CD14-positive monocyte (primary cell): ENCODE data around the gene HYI. TPM values are rescaled to one million over a fixed set of nuclear protein-coding genes. Genes with fewer than 3 reads are reported as not detected.

Experiments used
- DNase-seq, 3 donors: peaks; one replicate each; pipeline ENCODE4 v3.0.0-alpha.2; 2011 to 2022
- H2AFZ ChIP-seq: 2 replicates; pipeline ENCODE4 v1.6.0; 2012; ENCODE audit warnings: mild to moderate bottlenecking, low read depth, low read length, inconsistent platforms; ENCODE audit not compliant: insufficient read depth, poor library complexity, severe bottlenecking
- H3K27ac ChIP-seq, 2 donors: 1 replicate in 1 of 2; 2 replicates in 1 of 2; pipeline ENCODE4 v1.5.1; 2012 to 2013; ENCODE audit warnings: low read length in 2 of 2, control low read depth in 1 of 2, inconsistent platforms in 1 of 2, low read depth in 1 of 2, mild to moderate bottlenecking in 1 of 2
- H3K27me3 ChIP-seq, 2 donors: one replicate each; pipeline versions ENCODE4 v1.6.0 to v1.6.1; 2011 to 2013; ENCODE audit warnings: low read length in 2 of 2; ENCODE audit not compliant: control insufficient read depth in 2 of 2, insufficient read depth in 2 of 2
- H3K36me3 ChIP-seq, 2 donors: replicated peaks in 1 of 2; 1 replicate in 1 of 2; 2 replicates in 1 of 2; pipeline versions ENCODE4 v1.5.1 to v1.6.1; 2012 to 2013; ENCODE audit warnings: low read length in 2 of 2, control low read depth in 1 of 2, inconsistent platforms in 1 of 2, mild to moderate bottlenecking in 1 of 2; ENCODE audit not compliant: insufficient read depth in 2 of 2, control insufficient read depth in 1 of 2
- H3K4me1 ChIP-seq, 2 donors: 1 replicate in 1 of 2; 2 replicates in 1 of 2; pipeline versions ENCODE4 v1.5.1 to v1.6.1; 2012 to 2013; ENCODE audit warnings: low read length in 2 of 2, control low read depth in 1 of 2, inconsistent platforms in 1 of 2, mild to moderate bottlenecking in 1 of 2, moderate library complexity in 1 of 2; ENCODE audit not compliant: insufficient read depth in 2 of 2, control insufficient read depth in 1 of 2
- H3K4me2 ChIP-seq: replicated peaks from 2 replicates; pipeline ENCODE3; 2012; ENCODE audit warnings: low read length, moderate library complexity, mild to moderate bottlenecking; ENCODE audit not compliant: poor library complexity, severe bottlenecking; ENCODE audit errors: extremely low read depth
- H3K4me3 ChIP-seq, 3 experiments: fragments of 200-600 bp in 1 of 3; sonication (generic) in 1 of 3; replicated peaks in 1 of 3; 1 replicate in 2 of 3; 2 replicates in 1 of 3; pipeline ENCODE4 v1.5.1; 2011 to 2013; ENCODE audit warnings: low read length in 3 of 3, mild to moderate bottlenecking in 3 of 3, control low read depth in 2 of 3, low read depth in 2 of 3, inconsistent platforms in 1 of 3, moderate library complexity in 1 of 3
- H3K79me2 ChIP-seq: 2 replicates; pipeline ENCODE4 v1.6.0; 2012; ENCODE audit warnings: mild to moderate bottlenecking, control low read depth, inconsistent platforms, low read length, moderate library complexity; ENCODE audit not compliant: insufficient read depth
- H3K9ac ChIP-seq: 2 replicates; pipeline ENCODE4 v1.6.0; 2017; ENCODE audit warnings: low read length, mild to moderate bottlenecking; ENCODE audit not compliant: insufficient read depth, poor library complexity, severe bottlenecking
- H3K9me3 ChIP-seq, 2 donors: replicated peaks in 1 of 2; 1 replicate in 1 of 2; 2 replicates in 1 of 2; pipeline versions ENCODE4 v1.5.1 to v1.6.1; 2012 to 2013; ENCODE audit warnings: low read length in 2 of 2, control low read depth in 1 of 2; ENCODE audit not compliant: control insufficient read depth in 1 of 2, insufficient read depth in 1 of 2
- H4K20me1 ChIP-seq: 2 replicates; pipeline ENCODE4 v1.6.0; 2012; ENCODE audit warnings: mild to moderate bottlenecking, low read length, control low read depth, moderate library complexity; ENCODE audit not compliant: insufficient read depth
- H3K27ac Mint-ChIP-seq, 7 donors: one replicate each; pipeline ENCODE4 v1.8.0; 2020; ENCODE audit warnings: mild to moderate bottlenecking in 7 of 7, mixed read lengths in 7 of 7, moderate library complexity in 6 of 7, inconsistent platforms in 2 of 7
- H3K27me3 Mint-ChIP-seq, 3 donors: one replicate each; pipeline ENCODE4 v1.8.0; 2021 to 2022; ENCODE audit warnings: low read depth in 3 of 3, mild to moderate bottlenecking in 3 of 3, mixed read lengths in 3 of 3, moderate library complexity in 3 of 3, inconsistent platforms in 1 of 3
- H3K36me3 Mint-ChIP-seq, 2 donors: one replicate each; pipeline ENCODE4 v1.8.0; 2020; ENCODE audit warnings: mixed read lengths in 2 of 2, inconsistent platforms in 1 of 2, mild to moderate bottlenecking in 1 of 2
- H3K4me1 Mint-ChIP-seq: one replicate; pipeline ENCODE4 v1.8.0; 2020; ENCODE audit warnings: mild to moderate bottlenecking, mixed read lengths
- H3K4me3 Mint-ChIP-seq, 2 donors: one replicate each; pipeline ENCODE4 v1.8.0; 2020; ENCODE audit warnings: mild to moderate bottlenecking in 2 of 2, mixed read lengths in 2 of 2, moderate library complexity in 1 of 2
- H3K9me3 Mint-ChIP-seq, 7 donors: one replicate each; pipeline ENCODE4 v1.8.0; 2020 to 2022; ENCODE audit warnings: mixed read lengths in 7 of 7, mild to moderate bottlenecking in 6 of 7, moderate library complexity in 6 of 7, inconsistent platforms in 2 of 7
- WGBS: methylation state at CpG from one replicate; pipeline ENCODE4 v1.1.5; 2013; ENCODE audit warnings: missing lambda C conversion rate; ENCODE audit not compliant: insufficient coverage; 5-methylcytosine and 5-hydroxymethylcytosine counted together
- intact Hi-C, 2 donors: fragments of 100-400 bp; cut with micrococcal nuclease; formaldehyde crosslinking; loops; one replicate each; pipeline versions ENCODE4 v1.15.0 to v1.15.1; 2023
- polyA plus RNA-seq, 3 donors: library from polyadenylated mRNA; depleted of rRNA in 1 of 3; unstranded in 2 of 3; stranded (reverse) in 1 of 3; fragments of 300-500 nt in 2 of 3; fragments of >200 nt in 1 of 3; fragmentation: Illumina TruSeq in 2 of 3; gene quantifications; 1 replicate in 2 of 3; 2 replicates in 1 of 3; pipeline ENCODE4 v1.2.3, GENCODE V29; 2012 to 2021
- TF ChIP-seq, protein P1 (sequence below): fragments of 200-600 bp; IDR thresholded peaks from one replicate; pipeline ENCODE4 v1.8.0; 2022; ENCODE audit warnings: antibody characterized with exemption, mild to moderate bottlenecking

HYI gene
- polyA plus RNA-seq, 3 donors: 0.74 to 7.2 (median 1.6) TPM

DNA sequence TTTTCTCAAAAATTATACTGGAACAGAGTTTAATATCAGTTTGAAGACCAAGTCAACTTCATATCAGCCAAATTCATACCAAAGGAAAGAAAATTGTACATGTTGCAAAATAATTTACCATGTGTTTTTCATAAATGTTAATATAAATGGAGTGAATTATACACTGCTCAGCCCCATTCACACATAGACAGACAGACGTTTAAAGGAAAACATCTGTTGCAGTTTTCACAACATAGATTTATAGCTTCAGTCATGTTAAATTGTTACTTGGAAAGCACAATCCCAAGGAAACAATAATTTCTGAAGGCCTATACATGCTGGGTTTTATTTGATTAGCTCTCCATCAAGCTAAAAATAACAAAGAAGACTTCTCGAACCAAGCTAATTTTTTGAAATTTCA lies 27.8 kb upstream of the HYI start:
- Mint-ChIP-seq H3K27ac (no peak overlapping the region), H3K4me3 (no peak overlapping the region), H3K27me3 (peaks cover 0 to 3% (median 2%) of the 10 kb centered on the region in 3 donors), H3K9me3 (peaks cover 0 to 10% (median 5%) of the 10 kb centered on the region in 7 donors), H3K36me3 (no peaks in the 10 kb centered on the region), H3K4me1 (peaks cover 9% of the 10 kb centered on the region)
- Histone ChIP-seq H3K4me3 (no peak overlapping the region), H3K4me1 (no peaks in the 10 kb centered on the region), H3K9me3 (no peaks in the 10 kb centered on the region), H4K20me1 (no peaks in the 10 kb centered on the region), H3K27me3 (no peaks in the 10 kb centered on the region), H3K36me3 (no peaks in the 10 kb centered on the region), H3K9ac (no peak overlapping the region), H3K79me2 (no peaks in the 10 kb centered on the region), H3K4me2 (no peak overlapping the region), H2AFZ (no peak overlapping the region), H3K27ac (no peak overlapping the region)
- no CpG with 5 or more reads among the region's 2 CpGs for WGBS
- no peak for DNase-seq
- TF ChIP-seq, protein P1, sequence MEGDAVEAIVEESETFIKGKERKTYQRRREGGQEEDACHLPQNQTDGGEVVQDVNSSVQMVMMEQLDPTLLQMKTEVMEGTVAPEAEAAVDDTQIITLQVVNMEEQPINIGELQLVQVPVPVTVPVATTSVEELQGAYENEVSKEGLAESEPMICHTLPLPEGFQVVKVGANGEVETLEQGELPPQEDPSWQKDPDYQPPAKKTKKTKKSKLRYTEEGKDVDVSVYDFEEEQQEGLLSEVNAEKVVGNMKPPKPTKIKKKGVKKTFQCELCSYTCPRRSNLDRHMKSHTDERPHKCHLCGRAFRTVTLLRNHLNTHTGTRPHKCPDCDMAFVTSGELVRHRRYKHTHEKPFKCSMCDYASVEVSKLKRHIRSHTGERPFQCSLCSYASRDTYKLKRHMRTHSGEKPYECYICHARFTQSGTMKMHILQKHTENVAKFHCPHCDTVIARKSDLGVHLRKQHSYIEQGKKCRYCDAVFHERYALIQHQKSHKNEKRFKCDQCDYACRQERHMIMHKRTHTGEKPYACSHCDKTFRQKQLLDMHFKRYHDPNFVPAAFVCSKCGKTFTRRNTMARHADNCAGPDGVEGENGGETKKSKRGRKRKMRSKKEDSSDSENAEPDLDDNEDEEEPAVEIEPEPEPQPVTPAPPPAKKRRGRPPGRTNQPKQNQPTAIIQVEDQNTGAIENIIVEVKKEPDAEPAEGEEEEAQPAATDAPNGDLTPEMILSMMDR: no peak
- intact Hi-C loops: no loop called here

DNA sequence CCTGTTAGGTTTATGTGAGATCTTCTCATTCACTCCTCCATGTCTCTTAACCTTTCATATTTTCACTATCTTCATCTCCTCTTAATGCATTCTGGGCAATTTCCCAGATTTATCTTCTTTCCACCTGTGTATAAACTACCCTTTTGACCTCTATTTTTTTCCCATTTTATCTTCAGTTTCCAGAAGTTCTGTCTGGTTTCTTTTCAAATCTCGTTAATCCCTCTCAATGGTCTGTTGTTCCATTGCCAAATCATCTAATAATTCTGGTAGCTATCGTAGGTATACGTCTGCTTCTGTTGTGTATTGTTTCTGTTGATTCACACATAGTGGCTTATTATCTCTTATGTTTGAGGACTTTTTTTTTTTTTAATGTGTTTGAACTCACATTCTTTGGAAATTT lies 25.7 kb upstream of the HYI start:
- Histone ChIP-seq H3K9me3 (no peaks in the 10 kb centered on the region), H3K4me2 (no peak overlapping the region), H3K4me1 (no peaks in the 10 kb centered on the region), H3K4me3 (no peak overlapping the region), H3K27me3 (no peaks in the 10 kb centered on the region), H3K36me3 (no peaks in the 10 kb centered on the region), H3K9ac (no peak overlapping the region), H3K79me2 (no peaks in the 10 kb centered on the region), H4K20me1 (no peaks in the 10 kb centered on the region), H2AFZ (no peak overlapping the region), H3K27ac (no peak overlapping the region)
- Mint-ChIP-seq H3K4me1 (peaks cover 10% of the 10 kb centered on the region), H3K27ac (no peak overlapping the region), H3K4me3 (no peak overlapping the region), H3K9me3 (peaks cover 0 to 8% (median 0%) of the 10 kb centered on the region in 7 donors), H3K27me3 (peaks cover 1 to 7% (median 3%) of the 10 kb centered on the region in 3 donors), H3K36me3 (no peaks in the 10 kb centered on the region)
- intact Hi-C loops: no loop called here
- WGBS: no CpG with 5 or more reads among the region's 3 CpGs
- no peak for DNase-seq
- TF ChIP-seq, protein P1: no peak
